ENCODE measurements around the gene RESP18. TPM values are rescaled to one million over a fixed set of nuclear protein-coding genes. Genes with fewer than 3 reads are reported as not detected.

RESP18 gene
- total RNA-seq, 1 donor from 2014 or later: not detected

- Histone ChIP-seq H3K27ac (peak overlapping the region; percentile 47), H3K27me3 (no peaks in the 10 kb centered on the region), H3K4me1 (peaks cover 15% of the 10 kb centered on the region), H3K4me3 (no peak overlapping the region), H3K36me3 (peaks cover 3% of the 10 kb centered on the region), H3K9me3 (no peaks in the 10 kb centered on the region)
- ATAC-seq: peak; percentile 86
- TF ChIP-seq, protein P1, sequence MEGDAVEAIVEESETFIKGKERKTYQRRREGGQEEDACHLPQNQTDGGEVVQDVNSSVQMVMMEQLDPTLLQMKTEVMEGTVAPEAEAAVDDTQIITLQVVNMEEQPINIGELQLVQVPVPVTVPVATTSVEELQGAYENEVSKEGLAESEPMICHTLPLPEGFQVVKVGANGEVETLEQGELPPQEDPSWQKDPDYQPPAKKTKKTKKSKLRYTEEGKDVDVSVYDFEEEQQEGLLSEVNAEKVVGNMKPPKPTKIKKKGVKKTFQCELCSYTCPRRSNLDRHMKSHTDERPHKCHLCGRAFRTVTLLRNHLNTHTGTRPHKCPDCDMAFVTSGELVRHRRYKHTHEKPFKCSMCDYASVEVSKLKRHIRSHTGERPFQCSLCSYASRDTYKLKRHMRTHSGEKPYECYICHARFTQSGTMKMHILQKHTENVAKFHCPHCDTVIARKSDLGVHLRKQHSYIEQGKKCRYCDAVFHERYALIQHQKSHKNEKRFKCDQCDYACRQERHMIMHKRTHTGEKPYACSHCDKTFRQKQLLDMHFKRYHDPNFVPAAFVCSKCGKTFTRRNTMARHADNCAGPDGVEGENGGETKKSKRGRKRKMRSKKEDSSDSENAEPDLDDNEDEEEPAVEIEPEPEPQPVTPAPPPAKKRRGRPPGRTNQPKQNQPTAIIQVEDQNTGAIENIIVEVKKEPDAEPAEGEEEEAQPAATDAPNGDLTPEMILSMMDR (IDR thresholded peaks at IDR 0.05): no peak
- intact Hi-C loops (cut with DNase I): no loop called here
- no peak for DNase-seq
Measured at GRCh38 chr2:219368690-219369191, 36.2 kb upstream of the RESP18 start.

GRCh38 chr2:219362524-219363164, 30.1 kb upstream of the RESP18 start:
- TF ChIP-seq, protein P1 (IDR thresholded peaks at IDR 0.05): no peak
- no peak overlapping the region for H3K4me3 ChIP-seq
- no peaks in the 10 kb centered on the region for H3K36me3 ChIP-seq
- DNase-seq (no peak), ATAC-seq (peak; percentile 68)
- H3K27ac ChIP-seq: no peak overlapping the region
- peaks cover 17% of the 10 kb centered on the region for H3K27me3 ChIP-seq
- intact Hi-C loops (cut with DNase I): no loop called here
- no peaks in the 10 kb centered on the region for H3K9me3 ChIP-seq
- peaks cover 10% of the 10 kb centered on the region for H3K4me1 ChIP-seq

- intact Hi-C loops (cut with DNase I): no loop called here
- no peak for ATAC-seq
- Histone ChIP-seq H3K27ac (no peak overlapping the region), H3K36me3 (no peaks in the 10 kb centered on the region), H3K4me1 (peaks cover 10% of the 10 kb centered on the region), H3K27me3 (peaks cover 23% of the 10 kb centered on the region), H3K4me3 (no peak overlapping the region), H3K9me3 (no peaks in the 10 kb centered on the region)
- DNase-seq: no peak
- TF ChIP-seq, protein P1 (IDR thresholded peaks at IDR 0.05): no peak
Measured at GRCh38 chr2:219362072-219362471, 29.5 kb upstream of the RESP18 start.

- no peaks in the 10 kb centered on the region for H3K36me3 ChIP-seq
- TF ChIP-seq, protein P1 (IDR thresholded peaks at IDR 0.05): no peak
- H3K9me3 ChIP-seq: no peaks in the 10 kb centered on the region
- DNase-seq (no peak), ATAC-seq (peak; percentile 12)
- peak overlapping the region; percentile 10 for H3K4me3 ChIP-seq
- intact Hi-C loops (cut with DNase I): no loop called here
- H3K27ac ChIP-seq: no peak overlapping the region
- H3K27me3 ChIP-seq: peaks cover 36% of the 10 kb centered on the region
- H3K4me1 ChIP-seq: peaks cover 10% of the 10 kb centered on the region
Measured at GRCh38 chr2:219358170-219359075, 25.9 kb upstream of the RESP18 start.

DNA sequence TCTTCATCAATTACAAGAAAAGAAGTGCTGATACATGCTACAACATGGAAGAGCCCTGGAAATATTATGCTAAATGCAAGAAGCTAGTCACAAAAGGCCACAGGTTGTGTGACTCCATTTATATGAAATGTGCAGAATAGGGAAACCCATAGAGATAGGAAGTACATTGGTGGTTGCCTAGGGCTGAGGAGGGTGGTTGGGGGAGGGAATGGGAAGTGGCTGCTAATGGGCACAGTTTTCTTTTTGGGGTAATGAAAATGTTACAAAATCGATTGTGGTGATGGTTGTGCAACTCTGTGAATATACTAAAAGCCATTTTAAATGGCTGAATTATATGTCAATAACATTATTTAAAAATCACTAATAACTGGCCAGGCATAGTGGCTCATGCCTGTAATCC, 24.3 kb upstream of the RESP18 start:
- H3K4me3 ChIP-seq: no peak overlapping the region
- H3K4me1 ChIP-seq: peaks cover 10% of the 10 kb centered on the region
- H3K27me3 ChIP-seq: peaks cover 36% of the 10 kb centered on the region
- H3K27ac ChIP-seq: no peak overlapping the region
- TF ChIP-seq, protein P1 (IDR thresholded peaks at IDR 0.05): no peak
- peak; percentile 79 for ATAC-seq
- intact Hi-C loops (cut with DNase I): no loop called here
- H3K9me3 ChIP-seq: no peaks in the 10 kb centered on the region
- no peaks in the 10 kb centered on the region for H3K36me3 ChIP-seq
- DNase-seq: no peak

All from upper lobe of right lung (tissue), 1 donor.